H1 (cell line): ENCODE measurements around the gene MCUB. TPM values are rescaled to one million over a fixed set of nuclear protein-coding genes. Genes with fewer than 3 reads are reported as not detected.

Source experiments
- CTCF ChIA-PET: fragments of 300-600 bp; sonication (Branson Sonifier 250); formaldehyde crosslinking; loops from one replicate; lab custom pipeline; 2021; ENCODE audit not compliant: partially characterized antibody; lab: Charles Lee
- POLR2A ChIA-PET: fragments of 300-600 bp; sonication (Branson Sonifier 250); formaldehyde crosslinking; loops from one replicate; lab custom pipeline; 2021; ENCODE audit warnings: inconsistent platforms; ENCODE audit not compliant: partially characterized antibody; lab: Charles Lee
- DNase-seq, 2 experiments: peaks; one replicate each; pipeline versions ENCODE4 v3.0.0 to v3.0.0-alpha.2; 2010 to 2022; ENCODE audit warnings: low spot score in 2 of 2, low read depth in 1 of 2, mixed read lengths in 1 of 2
- FAIRE-seq: peaks from 2 replicates; lab custom pipeline; 2011; peaks lifted over from hg19 to GRCh38; lab: Jason Lieb, UNC
- H2AFZ ChIP-seq: 2 replicates; pipeline ENCODE4 v1.8.1; 2012; ENCODE audit warnings: low read length, inconsistent platforms
- H2AK5ac ChIP-seq: 2 replicates; pipeline ENCODE4 v1.6.1; 2013; ENCODE audit warnings: low read depth, low read length
- H2BK120ac ChIP-seq: replicated peaks from 2 replicates; pipeline ENCODE3; 2013; ENCODE audit warnings: low read depth, low read length, inconsistent platforms
- H2BK12ac ChIP-seq: 2 replicates; pipeline ENCODE4 v1.6.1; 2013; ENCODE audit warnings: low read depth, low read length
- H2BK15ac ChIP-seq: 2 replicates; pipeline ENCODE4 v1.6.1; 2013; ENCODE audit warnings: low read length
- H2BK20ac ChIP-seq: 2 replicates; pipeline ENCODE4 v1.6.1; 2013; ENCODE audit warnings: low read length
- H2BK5ac ChIP-seq: 2 replicates; pipeline ENCODE4 v1.6.1; 2013; ENCODE audit warnings: low read depth, low read length
- H3K14ac ChIP-seq: 2 replicates; pipeline ENCODE4 v1.6.1; 2013; ENCODE audit warnings: inconsistent platforms; ENCODE audit not compliant: insufficient read length
- H3K18ac ChIP-seq: 2 replicates; pipeline ENCODE4 v1.6.1; 2013; ENCODE audit warnings: low read length; ENCODE audit errors: extremely low read depth
- H3K23ac ChIP-seq: 2 replicates; pipeline ENCODE4 v1.6.1; 2013; ENCODE audit warnings: inconsistent platforms; ENCODE audit not compliant: insufficient read length
- H3K23me2 ChIP-seq: 2 replicates; pipeline ENCODE4 v1.6.1; 2013; ENCODE audit warnings: low read depth, low read length
- H3K27ac ChIP-seq: 2 replicates; pipeline ENCODE4 v1.6.1; 2011; ENCODE audit warnings: low read depth, low read length, inconsistent platforms
- H3K27me3 ChIP-seq, 4 experiments: replicated peaks in 1 of 4; 1 replicate in 1 of 4; 2 replicates in 3 of 4; pipeline versions ENCODE4 v1.6.1 to v1.8.1; 2011 to 2013; ENCODE audit warnings: low read length in 3 of 4, mild to moderate bottlenecking in 3 of 4, inconsistent platforms in 2 of 4, mixed read lengths in 2 of 4, moderate library complexity in 1 of 4; ENCODE audit not compliant: control insufficient read depth in 3 of 4, insufficient read depth in 3 of 4; ENCODE audit errors: extremely low read depth in 1 of 4
- H3K36me3 ChIP-seq, 4 experiments: 2 replicates each; pipeline versions ENCODE4 v1.6.1 to v1.8.1; 2011 to 2013; ENCODE audit warnings: mild to moderate bottlenecking in 4 of 4, low read length in 3 of 4, moderate library complexity in 2 of 4, control low read depth in 1 of 4, inconsistent platforms in 1 of 4; ENCODE audit not compliant: insufficient read depth in 4 of 4, control insufficient read depth in 2 of 4
- H3K4ac ChIP-seq: replicated peaks from 2 replicates; pipeline ENCODE3; 2013; ENCODE audit warnings: low read length, low read depth, mixed read lengths, inconsistent platforms; ENCODE audit not compliant: insufficient read length
- H3K4me1 ChIP-seq, 4 experiments: replicated peaks in 1 of 4; 1 replicate in 1 of 4; 2 replicates in 3 of 4; pipeline versions ENCODE4 v1.6.1 to v1.8.1; 2011 to 2013; ENCODE audit warnings: low read length in 3 of 4, inconsistent platforms in 2 of 4, mixed read lengths in 1 of 4; ENCODE audit not compliant: insufficient read depth in 4 of 4, control insufficient read depth in 3 of 4
- H3K4me2 ChIP-seq, 2 experiments: 2 replicates each; pipeline versions ENCODE4 v1.6.1 to v1.8.1; 2011 to 2013; ENCODE audit warnings: low read depth in 2 of 2, low read length in 2 of 2, control low read depth in 1 of 2, inconsistent platforms in 1 of 2, mild to moderate bottlenecking in 1 of 2; ENCODE audit not compliant: insufficient read depth in 1 of 2
- H3K4me3 ChIP-seq, 4 experiments: fragments of 200-600, 300-600 bp in 1 of 4; sonication (generic), shearing (Covaris generic), sonication (Bioruptor Twin) in 1 of 4; 2 replicates each; pipeline versions ENCODE4 v1.5.1 to v1.8.1; 2011 to 2016; ENCODE audit warnings: low read length in 4 of 4, low read depth in 3 of 4, control low read depth in 2 of 4, inconsistent platforms in 2 of 4, mild to moderate bottlenecking in 2 of 4, mixed read lengths in 1 of 4, moderate library complexity in 1 of 4; ENCODE audit not compliant: insufficient read depth in 2 of 4; ENCODE audit errors: extremely low read depth in 1 of 4
- H3K56ac ChIP-seq: replicated peaks from 2 replicates; pipeline ENCODE3; 2013; ENCODE audit warnings: low read depth, mild to moderate bottlenecking, mixed read lengths, low read length, inconsistent platforms; ENCODE audit not compliant: insufficient read length
- H3K79me1 ChIP-seq: 2 replicates; pipeline ENCODE4 v1.6.1; 2013; ENCODE audit warnings: low read depth, low read length, control low read depth
- H3K79me2 ChIP-seq, 2 experiments: 2 replicates each; pipeline versions ENCODE4 v1.6.1 to v1.8.1; 2012 to 2013; ENCODE audit warnings: low read length in 2 of 2, mild to moderate bottlenecking in 2 of 2, inconsistent platforms in 1 of 2; ENCODE audit not compliant: insufficient read depth in 2 of 2, control insufficient read depth in 1 of 2
- H3K9ac ChIP-seq, 4 experiments: replicated peaks in 1 of 4; 1 replicate in 1 of 4; 2 replicates in 3 of 4; pipeline versions ENCODE4 v1.6.1 to v1.8.1; 2011 to 2013; ENCODE audit warnings: low read depth in 3 of 4, low read length in 3 of 4, control low read depth in 2 of 4, mild to moderate bottlenecking in 2 of 4, moderate library complexity in 2 of 4, inconsistent platforms in 1 of 4; ENCODE audit errors: extremely low read depth in 1 of 4
- H3K9me3 ChIP-seq, 2 experiments: 2 replicates each; pipeline versions ENCODE4 v1.6.1 to v1.8.1; 2012 to 2013; ENCODE audit warnings: mild to moderate bottlenecking in 2 of 2, moderate library complexity in 2 of 2, control low read depth in 1 of 2, inconsistent platforms in 1 of 2, low read depth in 1 of 2, low read length in 1 of 2, mixed read lengths in 1 of 2; ENCODE audit not compliant: insufficient read depth in 2 of 2
- H4K20me1 ChIP-seq, 2 experiments: replicated peaks in 1 of 2; 2 replicates each; pipeline versions ENCODE3 to v1.8.1; 2011 to 2013; ENCODE audit warnings: inconsistent platforms in 2 of 2, low read length in 2 of 2, mild to moderate bottlenecking in 1 of 2; ENCODE audit not compliant: insufficient read depth in 2 of 2, control insufficient read depth in 1 of 2
- H4K5ac ChIP-seq: 2 replicates; pipeline ENCODE4 v1.6.1; 2013; ENCODE audit warnings: low read length, low read depth, mixed read lengths, inconsistent platforms; ENCODE audit not compliant: insufficient read length
- H4K8ac ChIP-seq: 2 replicates; pipeline ENCODE4 v1.8.0; 2013; ENCODE audit warnings: mild to moderate bottlenecking, moderate library complexity, low read length, inconsistent platforms; ENCODE audit not compliant: insufficient read depth; ENCODE audit errors: extremely low read depth
- H4K91ac ChIP-seq: replicated peaks from 2 replicates; pipeline ENCODE3; 2013; ENCODE audit warnings: low read length, mixed read lengths, inconsistent platforms; ENCODE audit not compliant: insufficient read length
- CEBPB ChIP-seq: IDR thresholded peaks from 2 replicates; pipeline ENCODE4 v1.6.1; 2012; ENCODE audit warnings: low read depth, low read length
- CHD2 ChIP-seq: IDR thresholded peaks from 2 replicates; pipeline ENCODE4 v1.6.1; 2012; ENCODE audit warnings: low read length, improper control_type of control experiment
- JUND ChIP-seq: IDR thresholded peaks from 2 replicates; pipeline ENCODE4 v1.6.1; 2011; ENCODE audit warnings: mild to moderate bottlenecking, improper control_type of control experiment, low read length
- KDM5A ChIP-seq: fragments of 200-600 bp; IDR thresholded peaks from 2 replicates; pipeline ENCODE4 v1.7.1; 2012; ENCODE audit warnings: mild to moderate bottlenecking, low read length, inconsistent platforms, mixed read lengths
- RAD21 ChIP-seq, 2 experiments: IDR thresholded peaks in 1 of 2; conservative IDR thresholded peaks in 1 of 2; 2 replicates each; pipeline ENCODE4 v1.6.1; 2011; ENCODE audit warnings: low read depth in 2 of 2, low read length in 2 of 2, improper control_type of control experiment in 1 of 2, inconsistent platforms in 1 of 2, mild to moderate bottlenecking in 1 of 2, moderate library complexity in 1 of 2
- RNF2 ChIP-seq: fragments of 200-900, 300-1000 bp; sonication (generic); IDR thresholded peaks from 2 replicates; pipeline ENCODE4 v1.7.1; 2016; ENCODE audit warnings: borderline replicate concordance, low read depth, mild to moderate bottlenecking, antibody characterized with exemption, low read length; ENCODE audit not compliant: poor library complexity, severe bottlenecking; ENCODE audit errors: missing control alignments
- SIN3A ChIP-seq, 2 experiments: IDR thresholded peaks in 1 of 2; conservative IDR thresholded peaks in 1 of 2; 2 replicates each; pipeline ENCODE4 v1.6.1; 2011 to 2012; ENCODE audit warnings: low read length in 2 of 2, improper control_type of control experiment in 1 of 2, low read depth in 1 of 2, mild to moderate bottlenecking in 1 of 2
- SIRT6 ChIP-seq: IDR thresholded peaks from one replicate; pipeline ENCODE4 v1.7.1; 2012; ENCODE audit warnings: low read length, inconsistent platforms
- SIX5 ChIP-seq: IDR thresholded peaks from 2 replicates; pipeline ENCODE4 v1.6.1; 2011; ENCODE audit warnings: mild to moderate bottlenecking, low read depth, low read length
- SP4 ChIP-seq: IDR thresholded peaks from 2 replicates; pipeline ENCODE4 v1.6.1; 2012; ENCODE audit warnings: low read length, inconsistent platforms
- SRF ChIP-seq: IDR thresholded peaks from 2 replicates; pipeline ENCODE4 v1.6.1; 2011; ENCODE audit warnings: mild to moderate bottlenecking, low read depth, low read length, moderate library complexity
- WGBS, 2 experiments: shearing (Covaris generic) in 1 of 2; methylation state at CpG; one replicate each; pipeline versions ENCODE4 v1.1.6 to v1.1.7; 2013 to 2015; ENCODE audit warnings: low lambda C conversion rate in 2 of 2, mixed read lengths in 2 of 2, inconsistent platforms in 1 of 2, low coverage in 1 of 2, missing lambda C conversion rate in 1 of 2; ENCODE audit not compliant: insufficient replicate concordance in 2 of 2, insufficient coverage in 1 of 2, insufficient read length in 1 of 2; ENCODE audit errors: extremely low coverage in 1 of 2, missing lambda C conversion rate in 1 of 2; 5-methylcytosine and 5-hydroxymethylcytosine counted together
- polyA plus RNA-seq, 7 experiments: library from polyadenylated mRNA; depleted of rRNA in 3 of 7; stranded (reverse) in 5 of 7; unstranded in 2 of 7; fragments of >200 nt in 5 of 7; fragments of 200-250 nt in 2 of 7; gene quantifications; 1 replicate in 5 of 7; 2 replicates in 1 of 7; 4 replicates in 1 of 7; pipeline versions ENCODE4 v1.2.1 to v1.2.3, GENCODE V29; 2011 to 2013; ENCODE audit warnings: missing spikeins in 2 of 7, mixed read lengths in 2 of 7
- total RNA-seq: library from RNA; stranded (reverse); fragmentation: NEBNext Ultra II Directional; extraction: Animal tissue kit (Norgen Biotek cat#: 25700); gene quantifications from 2 replicates; pipeline ENCODE4 v1.2.1, GENCODE V29; 2021
- TF ChIP-seq, protein P1 (sequence below), 3 experiments: IDR thresholded peaks; 1 replicate in 2 of 3; 2 replicates in 1 of 3; pipeline versions ENCODE4 v1.5.1 to v1.6.1; 2011; ENCODE audit warnings: low read length in 3 of 3, mild to moderate bottlenecking in 3 of 3, inconsistent platforms in 2 of 3, low read depth in 1 of 3, moderate library complexity in 1 of 3; ENCODE audit not compliant: insufficient read depth in 1 of 3; ENCODE audit errors: control extremely low read depth in 1 of 3

MCUB gene
- total and polyA plus RNA-seq, 2 of the 8 experiments (the other 6 are each of a cell fraction or from before 2014, with no cell fraction given): 15.2 to 19.4 TPM

DNA sequence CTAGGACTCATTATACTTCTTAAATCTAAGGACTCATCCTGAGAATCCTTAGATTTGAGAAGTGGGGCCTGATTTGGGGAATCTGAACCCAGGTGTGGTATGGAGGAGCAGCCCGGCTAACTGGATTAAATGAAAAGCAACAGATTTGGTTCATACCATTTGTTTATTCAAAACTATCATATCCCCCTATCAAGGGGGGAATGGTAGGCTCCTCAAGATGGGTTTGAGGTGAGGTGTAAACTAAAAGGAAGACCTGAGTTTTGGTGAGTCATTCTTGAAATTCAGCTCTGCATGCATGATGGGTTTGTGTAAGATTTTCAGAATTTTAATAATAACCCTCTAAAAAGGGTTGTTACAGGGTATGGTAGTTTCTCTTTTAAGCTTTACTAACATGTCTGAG, 89.8 kb downstream of the MCUB start:
- Histone ChIP-seq H3K14ac (no peak overlapping the region), H3K18ac (no peak overlapping the region), H4K8ac (no peak overlapping the region), H3K4ac (no peak overlapping the region), H3K79me2 (no peaks in the 10 kb centered on the region), H4K20me1 (no peaks in the 10 kb centered on the region), H3K56ac (no peak overlapping the region), H2BK12ac (no peak overlapping the region), H3K23ac (no peak overlapping the region), H2BK15ac (no peak overlapping the region), H3K27ac (no peak overlapping the region), H3K9me3 (0 out of 4 replicates have a peak, but pooled peaks cover 0 to 3% of the 10 kb centered on the region in 2 experiments), H3K4me3 (no peak overlapping the region), H2AFZ (no peak overlapping the region), H3K23me2 (peaks cover under 1% of the 10 kb centered on the region; the same call in 1 of the 2 replicates), H2BK120ac (no peak overlapping the region), H3K4me2 (no peak overlapping the region), H2AK5ac (no peak overlapping the region), H3K4me1 (0 out of 7 replicates have a peak, but pooled peaks cover 0 to 3% (median 0%) of the 10 kb centered on the region in 4 experiments), H2BK5ac (no peak overlapping the region), H3K9ac (no peak overlapping the region), H2BK20ac (no peak overlapping the region), H3K36me3 (no peaks in the 10 kb centered on the region), H4K5ac (no peak overlapping the region), H3K79me1 (no peaks in the 10 kb centered on the region), H4K91ac (no peak overlapping the region), H3K27me3 (no peaks in the 10 kb centered on the region)
- DNase-seq (no peak), FAIRE-seq (no peak)
- WGBS, 2 experiments: 90% methylated on average over 1 of the region's 1 CpG; no CpG with 5 or more reads in 1 of the 2 experiments
- ChIA-PET POLR2A (no interaction called here), CTCF (no interaction called here)
- no peak for TF ChIP-seq RAD21 (IDR thresholded peaks at IDR 0.05 in 1 of 2, conservative IDR thresholded peaks at IDR 0.05 in 1 of 2; ENCODE audit: low read depth in 2 of 2, low read length in 2 of 2)
- no peak for TF ChIP-seq SIX5
- TF ChIP-seq SIRT6: no peak
- no peak for TF ChIP-seq SRF
- TF ChIP-seq RNF2: no peak
- no peak for TF ChIP-seq JUND
- TF ChIP-seq KDM5A: no peak
- TF ChIP-seq SIN3A (conservative IDR thresholded peaks at IDR 0.05 in 1 of 2, IDR thresholded peaks at IDR 0.05 in 1 of 2; ENCODE audit: low read depth in 1 of 2, low read length in 2 of 2): no peak
- no peak for TF ChIP-seq CHD2
- TF ChIP-seq, protein P1, sequence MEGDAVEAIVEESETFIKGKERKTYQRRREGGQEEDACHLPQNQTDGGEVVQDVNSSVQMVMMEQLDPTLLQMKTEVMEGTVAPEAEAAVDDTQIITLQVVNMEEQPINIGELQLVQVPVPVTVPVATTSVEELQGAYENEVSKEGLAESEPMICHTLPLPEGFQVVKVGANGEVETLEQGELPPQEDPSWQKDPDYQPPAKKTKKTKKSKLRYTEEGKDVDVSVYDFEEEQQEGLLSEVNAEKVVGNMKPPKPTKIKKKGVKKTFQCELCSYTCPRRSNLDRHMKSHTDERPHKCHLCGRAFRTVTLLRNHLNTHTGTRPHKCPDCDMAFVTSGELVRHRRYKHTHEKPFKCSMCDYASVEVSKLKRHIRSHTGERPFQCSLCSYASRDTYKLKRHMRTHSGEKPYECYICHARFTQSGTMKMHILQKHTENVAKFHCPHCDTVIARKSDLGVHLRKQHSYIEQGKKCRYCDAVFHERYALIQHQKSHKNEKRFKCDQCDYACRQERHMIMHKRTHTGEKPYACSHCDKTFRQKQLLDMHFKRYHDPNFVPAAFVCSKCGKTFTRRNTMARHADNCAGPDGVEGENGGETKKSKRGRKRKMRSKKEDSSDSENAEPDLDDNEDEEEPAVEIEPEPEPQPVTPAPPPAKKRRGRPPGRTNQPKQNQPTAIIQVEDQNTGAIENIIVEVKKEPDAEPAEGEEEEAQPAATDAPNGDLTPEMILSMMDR (IDR thresholded peaks at IDR 0.05; ENCODE audit: control extremely low read depth in 1 of 3, insufficient read depth in 1 of 3, low read depth in 1 of 3, low read length in 3 of 3): no peak
- no peak for TF ChIP-seq SP4
- TF ChIP-seq CEBPB: no peak
